Tibial nerve (tissue), 4 donors: Measurements from ENCODE around the gene CALML3. TPM values are rescaled to one million over a fixed set of nuclear protein-coding genes. Genes with fewer than 3 reads are reported as not detected.

ENCODE experiments used
- DNase-seq, 2 donors: peaks; one replicate each; pipeline ENCODE4 v3.0.0-alpha.2; 2019; ENCODE audit warnings: low spot score in 2 of 2
- H3K27ac ChIP-seq, 4 donors: fragments of 200-600 bp; sonication (generic) in 3 of 4; one replicate each; pipeline ENCODE4 v1.5.1; 2017 to 2019; ENCODE audit warnings: mild to moderate bottlenecking in 1 of 4
- H3K27me3 ChIP-seq, 2 donors: fragments of 200-600 bp; sonication (generic) in 1 of 2; one replicate each; pipeline versions ENCODE4 v1.5.1 to v1.6.0; 2017 to 2019
- H3K36me3 ChIP-seq, 3 donors: fragments of 200-600 bp; sonication (generic); one replicate each; pipeline ENCODE4 v1.5.1; 2018 to 2019
- H3K4me1 ChIP-seq, 4 donors: fragments of 200-600 bp; sonication (generic) in 3 of 4; one replicate each; pipeline ENCODE4 v1.5.1; 2017 to 2019
- H3K4me3 ChIP-seq, 4 donors: fragments of 200-600 bp; sonication (generic) in 3 of 4; one replicate each; pipeline ENCODE4 v1.5.1; 2017 to 2019; ENCODE audit warnings: mild to moderate bottlenecking in 1 of 4, moderate library complexity in 1 of 4
- H3K9me3 ChIP-seq, 4 donors: fragments of 200-600 bp; sonication (generic) in 3 of 4; one replicate each; pipeline ENCODE4 v1.5.1; 2017 to 2019
- EP300 ChIP-seq, 2 donors: sonication (generic); formaldehyde crosslinking; IDR thresholded peaks; one replicate each; pipeline ENCODE4 v1.6.1; 2017; ENCODE audit warnings: antibody characterized with exemption in 2 of 2, mild to moderate bottlenecking in 1 of 2
- POLR2A ChIP-seq, 2 donors: fragments of 450-650 bp; IDR thresholded peaks; one replicate each; pipeline ENCODE4 v1.6.1; 2017; ENCODE audit warnings: antibody characterized with exemption in 2 of 2, mild to moderate bottlenecking in 2 of 2, moderate library complexity in 2 of 2
- WGBS, 2 donors: methylation state at CpG; one replicate each; pipeline ENCODE4 v1.1.5; 2018; 5-methylcytosine and 5-hydroxymethylcytosine counted together
- total RNA-seq, 4 donors: library from RNA; depleted of rRNA; stranded (reverse); fragments of >200 nt; gene quantifications; one replicate each; pipeline ENCODE4 v1.1.0, GENCODE V29; 2016
- TF ChIP-seq, protein P1 (sequence below), 5 experiments: fragments of 200-600 bp in 3 of 5; fragments of 450-650 bp in 2 of 5; sonication (generic) in 3 of 5; IDR thresholded peaks; one replicate each; pipeline ENCODE4 v1.5.1; 2016 to 2019; ENCODE audit warnings: antibody characterized with exemption in 5 of 5, mild to moderate bottlenecking in 3 of 5, moderate library complexity in 2 of 5

Gene CALML3
- total RNA-seq, 4 donors from 2014 or later = not detected

DNA sequence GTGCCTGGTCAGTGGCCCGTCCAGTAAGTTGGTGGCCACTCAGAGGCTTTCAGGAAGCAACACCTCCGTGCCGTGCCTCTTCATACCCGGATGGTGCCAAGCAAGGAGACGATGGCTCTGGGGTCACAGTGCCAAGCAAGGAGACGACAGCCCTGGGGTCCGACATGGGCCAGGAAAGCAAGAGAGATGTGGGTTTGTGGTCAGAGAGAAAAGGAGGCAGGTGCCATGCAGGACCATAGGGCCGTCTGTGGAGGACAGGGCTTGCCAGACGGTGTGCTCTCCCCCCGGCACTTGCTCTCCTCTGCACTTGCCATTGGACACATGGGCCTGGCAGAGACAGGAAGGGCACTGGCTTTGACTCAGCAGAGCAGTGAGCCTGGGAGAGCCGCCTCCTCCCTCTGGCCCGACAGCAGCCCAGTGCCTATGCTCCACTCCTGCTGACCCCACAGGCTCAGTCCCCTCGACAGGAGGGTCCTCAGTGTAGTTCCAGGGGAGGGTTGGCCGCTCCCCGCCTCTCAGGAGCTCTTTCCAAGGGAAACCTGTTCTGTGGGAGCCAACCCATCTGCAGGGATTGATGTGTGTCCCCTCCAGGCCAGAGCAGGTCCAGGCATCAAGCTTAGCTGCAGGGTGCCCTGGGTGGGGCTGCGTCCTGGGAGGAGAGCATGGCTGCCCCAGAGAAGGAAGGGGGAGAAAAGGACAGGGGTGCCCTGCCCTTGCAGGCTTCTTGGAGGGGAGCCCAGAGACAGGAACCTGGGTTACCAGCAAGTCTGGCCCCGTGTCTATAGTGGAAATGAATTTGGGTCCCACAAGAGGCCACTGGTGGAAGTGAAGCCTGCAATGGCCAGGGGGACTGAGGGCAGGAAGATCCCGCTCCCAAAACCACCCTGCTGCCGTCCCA lies 17.8 kb upstream of the CALML3 start:
- TF ChIP-seq POLR2A (IDR thresholded peaks at IDR 0.05) = no peak
- TF ChIP-seq, protein P1, sequence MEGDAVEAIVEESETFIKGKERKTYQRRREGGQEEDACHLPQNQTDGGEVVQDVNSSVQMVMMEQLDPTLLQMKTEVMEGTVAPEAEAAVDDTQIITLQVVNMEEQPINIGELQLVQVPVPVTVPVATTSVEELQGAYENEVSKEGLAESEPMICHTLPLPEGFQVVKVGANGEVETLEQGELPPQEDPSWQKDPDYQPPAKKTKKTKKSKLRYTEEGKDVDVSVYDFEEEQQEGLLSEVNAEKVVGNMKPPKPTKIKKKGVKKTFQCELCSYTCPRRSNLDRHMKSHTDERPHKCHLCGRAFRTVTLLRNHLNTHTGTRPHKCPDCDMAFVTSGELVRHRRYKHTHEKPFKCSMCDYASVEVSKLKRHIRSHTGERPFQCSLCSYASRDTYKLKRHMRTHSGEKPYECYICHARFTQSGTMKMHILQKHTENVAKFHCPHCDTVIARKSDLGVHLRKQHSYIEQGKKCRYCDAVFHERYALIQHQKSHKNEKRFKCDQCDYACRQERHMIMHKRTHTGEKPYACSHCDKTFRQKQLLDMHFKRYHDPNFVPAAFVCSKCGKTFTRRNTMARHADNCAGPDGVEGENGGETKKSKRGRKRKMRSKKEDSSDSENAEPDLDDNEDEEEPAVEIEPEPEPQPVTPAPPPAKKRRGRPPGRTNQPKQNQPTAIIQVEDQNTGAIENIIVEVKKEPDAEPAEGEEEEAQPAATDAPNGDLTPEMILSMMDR (IDR thresholded peaks at IDR 0.05) = no peak
- no peak for TF ChIP-seq EP300 (IDR thresholded peaks at IDR 0.05)
- H3K27ac ChIP-seq = no peak overlapping the region
- 87 to 91% methylated on average over 17 of the region's 19 CpGs for WGBS, 2 donors

DNA sequence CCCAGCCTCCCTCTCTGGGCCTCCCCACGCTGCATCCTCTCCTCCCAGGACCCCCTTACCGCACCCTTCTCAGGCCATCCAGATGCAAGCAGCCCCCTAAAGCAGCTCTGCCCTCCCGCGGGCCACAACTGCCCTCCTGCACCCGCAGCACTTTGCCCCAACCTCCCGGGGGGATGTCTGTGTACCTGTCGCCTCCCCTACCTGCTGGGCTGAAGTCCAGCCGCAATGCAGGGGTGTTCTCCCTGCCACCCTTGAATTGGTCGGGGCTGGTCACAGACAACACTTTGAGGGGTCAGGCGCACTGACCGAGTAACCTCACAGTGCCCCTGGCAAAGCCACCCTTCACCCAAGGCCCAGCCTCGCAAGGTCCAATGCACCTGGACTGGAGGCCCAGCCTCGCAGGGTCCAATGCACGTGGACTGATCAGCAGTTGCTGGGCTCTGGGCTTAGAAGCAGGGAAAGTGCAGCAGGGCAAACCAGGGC lies 17.1 kb upstream of the CALML3 start:
- no peak for TF ChIP-seq EP300 (IDR thresholded peaks at IDR 0.05)
- TF ChIP-seq POLR2A (IDR thresholded peaks at IDR 0.05) = no peak
- TF ChIP-seq, protein P1 (IDR thresholded peaks at IDR 0.05) = no peak
- no peaks in the 10 kb centered on the region for H3K9me3 ChIP-seq
- WGBS, 2 donors = 87 to 95% methylated on average over 10 to 14 of the region's 14 CpGs
- H3K36me3 ChIP-seq = no peaks in the 10 kb centered on the region
- no peak for DNase-seq
- no peak overlapping the region for H3K4me3 ChIP-seq
- no peak overlapping the region for H3K27ac ChIP-seq
- H3K4me1 ChIP-seq = no peaks in the 10 kb centered on the region
- no peaks in the 10 kb centered on the region for H3K27me3 ChIP-seq

More for the DNA sequence above, 17.8 kb upstream of the CALML3 start:
- Histone ChIP-seq H3K4me3 (no peak overlapping the region), H3K4me1 (no peaks in the 10 kb centered on the region), H3K36me3 (no peaks in the 10 kb centered on the region), H3K27me3 (no peaks in the 10 kb centered on the region), H3K9me3 (no peaks in the 10 kb centered on the region)
- no peak for DNase-seq

DNA sequence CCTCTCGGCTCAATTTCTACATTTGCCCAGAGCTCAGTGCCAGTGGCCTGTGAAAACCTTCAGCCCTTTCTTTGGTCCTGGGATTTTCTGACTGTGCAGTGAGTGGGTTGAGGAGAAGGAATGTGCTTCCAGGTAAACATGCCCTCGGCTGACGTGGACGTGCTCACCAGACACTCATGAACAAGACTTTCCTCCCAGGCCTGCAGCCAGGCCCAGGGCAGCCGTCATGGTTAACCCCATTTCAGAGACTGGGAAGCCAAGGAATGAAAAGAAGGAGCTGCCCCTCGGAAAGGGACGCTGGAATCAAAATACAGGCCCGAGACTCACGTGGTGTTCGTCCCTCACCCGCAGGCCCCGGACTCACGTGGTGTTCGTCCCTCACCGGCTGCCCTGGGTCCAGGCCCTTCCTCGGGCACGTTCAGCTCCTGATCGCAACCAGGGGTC lies 16.6 kb upstream of the CALML3 start:
- Histone ChIP-seq H3K9me3 (no peaks in the 10 kb centered on the region), H3K4me1 (no peaks in the 10 kb centered on the region), H3K36me3 (no peaks in the 10 kb centered on the region), H3K27ac (no peak overlapping the region), H3K27me3 (no peaks in the 10 kb centered on the region), H3K4me3 (no peak overlapping the region)
- DNase-seq = no peak
- WGBS, 2 donors = 88 to 94% methylated on average over 18 of the region's 18 CpGs
- no peak for TF ChIP-seq EP300 (IDR thresholded peaks at IDR 0.05)
- TF ChIP-seq POLR2A (IDR thresholded peaks at IDR 0.05) = no peak
- TF ChIP-seq, protein P1 (IDR thresholded peaks at IDR 0.05) = no peak

DNA sequence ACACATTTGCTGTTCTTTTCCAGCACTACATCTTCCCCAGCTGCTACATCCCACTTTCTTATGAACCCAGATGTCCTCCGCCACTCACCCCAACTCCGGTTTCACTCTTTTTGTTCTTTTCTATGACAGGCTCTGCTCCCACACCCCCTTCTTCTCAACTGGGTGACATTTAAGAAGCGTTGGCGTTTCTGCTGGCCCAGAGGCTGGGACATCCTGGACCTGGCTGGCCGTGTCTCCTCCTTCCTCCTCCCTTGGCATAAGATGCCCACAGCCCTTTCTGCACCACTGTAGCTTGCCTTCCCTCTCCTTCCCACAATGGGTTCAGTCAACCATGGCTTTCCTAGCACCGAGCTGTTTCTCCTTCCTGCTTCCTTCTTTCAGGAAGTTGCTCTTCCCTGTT lies 16.0 kb upstream of the CALML3 start:
- Histone ChIP-seq H3K27me3 (no peaks in the 10 kb centered on the region), H3K4me3 (no peak overlapping the region), H3K4me1 (no peaks in the 10 kb centered on the region), H3K9me3 (no peaks in the 10 kb centered on the region), H3K27ac (no peak overlapping the region), H3K36me3 (no peaks in the 10 kb centered on the region)
- TF ChIP-seq, protein P1 (IDR thresholded peaks at IDR 0.05) = no peak
- TF ChIP-seq EP300 (IDR thresholded peaks at IDR 0.05) (no peak), POLR2A (IDR thresholded peaks at IDR 0.05) (no peak)
- 82 to 87% methylated on average over 6 of the region's 6 CpGs for WGBS, 2 donors
- DNase-seq = no peak

DNA sequence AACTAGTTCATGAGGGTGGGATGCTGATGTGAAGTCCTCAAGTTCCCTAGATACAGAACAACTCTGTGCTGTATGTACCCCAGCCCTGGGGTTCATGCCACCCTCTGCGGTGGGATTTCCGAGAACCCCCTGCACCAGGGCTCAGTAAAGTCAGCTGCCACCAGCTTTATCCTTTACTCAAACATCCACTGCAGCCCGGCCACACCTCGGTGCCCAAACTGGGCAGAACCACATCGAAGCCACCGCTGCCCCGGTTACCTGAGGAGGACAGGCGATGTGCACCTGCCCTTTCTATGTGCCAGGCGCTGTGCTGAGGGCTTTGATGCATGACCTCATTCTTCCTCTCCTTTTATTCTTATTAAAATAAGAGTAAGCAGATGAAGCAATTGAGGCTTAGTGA lies 15.5 kb upstream of the CALML3 start:
- no peaks in the 10 kb centered on the region for H3K9me3 ChIP-seq
- WGBS, 2 donors = 95 to 97% methylated on average over 9 of the region's 9 CpGs
- H3K36me3 ChIP-seq = no peaks in the 10 kb centered on the region
- H3K4me3 ChIP-seq = no peak overlapping the region
- H3K27me3 ChIP-seq = no peaks in the 10 kb centered on the region
- H3K4me1 ChIP-seq = no peaks in the 10 kb centered on the region
- DNase-seq = no peak
- no peak overlapping the region for H3K27ac ChIP-seq
- no peak for TF ChIP-seq POLR2A (IDR thresholded peaks at IDR 0.05)
- TF ChIP-seq EP300 (IDR thresholded peaks at IDR 0.05) = no peak
- TF ChIP-seq, protein P1 (IDR thresholded peaks at IDR 0.05) = no peak
